Ascending aorta (tissue), 2 donors: ENCODE data around the gene SPON1. TPM values are rescaled to one million over a fixed set of nuclear protein-coding genes. Genes with fewer than 3 reads are reported as not detected.

ENCODE experiments used
- DNase-seq, 2 donors: peaks; one replicate each; pipeline ENCODE4 v3.0.0-alpha.2; 2019; ENCODE audit warnings: low spot score in 2 of 2
- H3K27ac ChIP-seq, 2 donors: fragments of 200-600 bp; sonication (generic); one replicate each; pipeline ENCODE4 v1.5.1; 2016 to 2017; ENCODE audit warnings: mild to moderate bottlenecking in 1 of 2
- H3K27me3 ChIP-seq: fragments of 200-600 bp; sonication (generic); one replicate; pipeline ENCODE4 v1.5.1; 2017
- H3K36me3 ChIP-seq, 2 donors: fragments of 200-600 bp; sonication (generic); one replicate each; pipeline ENCODE4 v1.5.1; 2016
- H3K4me1 ChIP-seq, 2 donors: fragments of 200-600 bp; sonication (generic); one replicate each; pipeline ENCODE4 v1.5.1; 2016 to 2017; ENCODE audit warnings: mild to moderate bottlenecking in 1 of 2
- H3K4me3 ChIP-seq, 2 donors: fragments of 200-600 bp; sonication (generic); one replicate each; pipeline ENCODE4 v1.5.1; 2016 to 2017; ENCODE audit warnings: mild to moderate bottlenecking in 1 of 2
- H3K9me3 ChIP-seq, 2 donors: fragments of 200-600 bp; sonication (generic); one replicate each; pipeline ENCODE4 v1.5.1; 2016
- intact Hi-C: fragments of 100-400 bp; cut with DNase I; formaldehyde crosslinking; loops from one replicate; pipeline ENCODE4 v1.15.1; 2023
- total RNA-seq: library from RNA; depleted of rRNA; stranded (reverse); fragments of >200 nt; gene quantifications from one replicate; pipeline ENCODE4 v1.1.0, GENCODE V29; 2016
- TF ChIP-seq, protein P1 (sequence below), 3 experiments: fragments of 200-600 bp in 2 of 3; fragments of 450-650 bp in 1 of 3; sonication (generic) in 2 of 3; IDR thresholded peaks; one replicate each; pipeline ENCODE4 v1.5.1; 2016 to 2019; ENCODE audit warnings: antibody characterized with exemption in 3 of 3, mild to moderate bottlenecking in 1 of 3, moderate library complexity in 1 of 3

Gene SPON1
- total RNA-seq, 1 donor from 2014 or later = 37.8 TPM

DNA sequence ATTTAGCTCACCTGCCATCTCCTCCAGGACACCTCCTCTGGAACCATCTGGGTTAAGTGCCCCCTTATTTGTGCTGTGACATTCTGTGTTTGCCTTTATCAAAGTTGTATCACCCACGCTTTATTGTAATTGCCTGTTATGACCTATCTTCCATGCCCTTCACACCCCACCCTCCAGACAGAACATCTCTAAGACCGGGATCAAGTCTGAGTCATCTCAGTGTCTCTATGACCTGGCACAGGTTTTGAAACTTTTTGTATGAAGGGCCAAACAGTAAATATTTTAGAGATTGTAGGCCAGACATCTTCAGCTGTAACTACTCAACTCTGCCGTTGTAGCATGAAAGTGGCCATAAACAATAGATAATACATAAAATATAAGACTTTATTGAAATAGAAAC lies 161.8 kb downstream of the SPON1 start:
- H3K4me3 ChIP-seq = no peak overlapping the region
- intact Hi-C loops = no loop called here
- no peak for DNase-seq
- no peaks in the 10 kb centered on the region for H3K27me3 ChIP-seq
- H3K27ac ChIP-seq = no peak overlapping the region
- H3K9me3 ChIP-seq = no peaks in the 10 kb centered on the region
- no peaks in the 10 kb centered on the region for H3K36me3 ChIP-seq
- TF ChIP-seq, protein P1, sequence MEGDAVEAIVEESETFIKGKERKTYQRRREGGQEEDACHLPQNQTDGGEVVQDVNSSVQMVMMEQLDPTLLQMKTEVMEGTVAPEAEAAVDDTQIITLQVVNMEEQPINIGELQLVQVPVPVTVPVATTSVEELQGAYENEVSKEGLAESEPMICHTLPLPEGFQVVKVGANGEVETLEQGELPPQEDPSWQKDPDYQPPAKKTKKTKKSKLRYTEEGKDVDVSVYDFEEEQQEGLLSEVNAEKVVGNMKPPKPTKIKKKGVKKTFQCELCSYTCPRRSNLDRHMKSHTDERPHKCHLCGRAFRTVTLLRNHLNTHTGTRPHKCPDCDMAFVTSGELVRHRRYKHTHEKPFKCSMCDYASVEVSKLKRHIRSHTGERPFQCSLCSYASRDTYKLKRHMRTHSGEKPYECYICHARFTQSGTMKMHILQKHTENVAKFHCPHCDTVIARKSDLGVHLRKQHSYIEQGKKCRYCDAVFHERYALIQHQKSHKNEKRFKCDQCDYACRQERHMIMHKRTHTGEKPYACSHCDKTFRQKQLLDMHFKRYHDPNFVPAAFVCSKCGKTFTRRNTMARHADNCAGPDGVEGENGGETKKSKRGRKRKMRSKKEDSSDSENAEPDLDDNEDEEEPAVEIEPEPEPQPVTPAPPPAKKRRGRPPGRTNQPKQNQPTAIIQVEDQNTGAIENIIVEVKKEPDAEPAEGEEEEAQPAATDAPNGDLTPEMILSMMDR (IDR thresholded peaks at IDR 0.05) = no peak
- H3K4me1 ChIP-seq = no peaks in the 10 kb centered on the region

GRCh38 chr11:14124886-14125285 lies 162.4 kb downstream of the SPON1 start:
- intact Hi-C loops = no loop called here
- H3K9me3 ChIP-seq = no peaks in the 10 kb centered on the region

DNA sequence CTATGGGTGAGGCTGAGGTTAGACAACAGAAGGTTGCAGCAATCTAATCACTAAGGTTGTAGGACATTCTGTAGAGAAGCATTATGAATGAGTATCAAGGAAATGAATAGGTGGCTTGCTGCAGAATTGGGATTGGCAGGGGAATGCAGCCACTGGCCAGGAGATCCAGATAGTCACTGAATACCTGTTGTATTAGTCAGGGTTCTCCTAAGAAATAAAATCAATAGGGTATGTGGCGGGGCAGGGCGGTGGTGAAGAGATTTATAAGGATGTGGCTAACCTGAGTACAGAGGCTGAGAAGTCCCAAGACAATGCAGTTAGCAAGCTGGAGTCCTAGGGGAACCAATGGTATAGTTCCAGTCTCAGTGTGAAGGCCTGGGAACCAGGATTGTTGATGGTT lies 163.0 kb downstream of the SPON1 start:
- Histone ChIP-seq H3K27me3 (no peaks in the 10 kb centered on the region), H3K36me3 (no peaks in the 10 kb centered on the region), H3K4me1 (no peaks in the 10 kb centered on the region), H3K9me3 (no peaks in the 10 kb centered on the region), H3K4me3 (no peak overlapping the region), H3K27ac (no peak overlapping the region)
- intact Hi-C loops = no loop called here
- DNase-seq = no peak
- TF ChIP-seq, protein P1 (IDR thresholded peaks at IDR 0.05) = no peak

More at GRCh38 chr11:14124886-14125285, 162.4 kb downstream of the SPON1 start:
- Histone ChIP-seq H3K27ac (no peak overlapping the region), H3K4me3 (no peak overlapping the region), H3K27me3 (no peaks in the 10 kb centered on the region), H3K4me1 (no peaks in the 10 kb centered on the region), H3K36me3 (no peaks in the 10 kb centered on the region)
- DNase-seq = no peak
- TF ChIP-seq, protein P1 (IDR thresholded peaks at IDR 0.05) = no peak

- Histone ChIP-seq H3K27me3 (no peaks in the 10 kb centered on the region), H3K9me3 (no peaks in the 10 kb centered on the region), H3K27ac (no peak overlapping the region), H3K4me3 (no peak overlapping the region), H3K36me3 (no peaks in the 10 kb centered on the region), H3K4me1 (no peaks in the 10 kb centered on the region)
- DNase-seq = no peak
- TF ChIP-seq, protein P1 (IDR thresholded peaks at IDR 0.05) = no peak
- intact Hi-C loops = no loop called here
These were observed 165.2 kb downstream of the SPON1 start for GRCh38 chr11:14127679-14128078.

DNA sequence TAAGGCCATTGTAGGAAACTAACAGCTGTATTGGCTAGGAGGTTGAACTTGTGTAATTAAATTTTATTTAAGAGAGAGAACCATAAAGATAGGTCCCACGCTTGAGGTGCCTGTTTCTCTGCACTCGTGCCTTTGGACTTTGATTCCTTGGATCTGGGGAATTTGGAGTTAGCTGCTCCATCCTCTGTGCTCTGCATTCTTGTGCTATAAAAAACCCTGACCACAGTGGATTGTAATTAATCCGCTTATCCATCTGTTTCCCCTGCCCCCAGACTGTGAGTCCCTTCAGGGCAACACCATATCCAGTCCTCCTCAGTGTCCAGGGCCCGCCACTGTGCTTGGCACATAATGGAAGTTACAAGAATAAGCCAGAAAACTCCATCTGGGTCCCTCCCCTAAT lies 169.8 kb downstream of the SPON1 start:
- H3K27ac ChIP-seq = no peak overlapping the region
- no peaks in the 10 kb centered on the region for H3K4me1 ChIP-seq
- H3K36me3 ChIP-seq = no peaks in the 10 kb centered on the region
- intact Hi-C loops = no loop called here
- DNase-seq = no peak
- TF ChIP-seq, protein P1 (IDR thresholded peaks at IDR 0.05) = no peak
- no peak overlapping the region for H3K4me3 ChIP-seq
- no peaks in the 10 kb centered on the region for H3K9me3 ChIP-seq
- no peaks in the 10 kb centered on the region for H3K27me3 ChIP-seq

- no peak for DNase-seq
- Histone ChIP-seq H3K4me3 (no peak overlapping the region), H3K27me3 (no peaks in the 10 kb centered on the region), H3K4me1 (no peaks in the 10 kb centered on the region), H3K27ac (no peak overlapping the region), H3K36me3 (no peaks in the 10 kb centered on the region), H3K9me3 (no peaks in the 10 kb centered on the region)
- intact Hi-C loops = no loop called here
- TF ChIP-seq, protein P1 (IDR thresholded peaks at IDR 0.05) = no peak
These were observed 170.9 kb downstream of the SPON1 start for GRCh38 chr11:14133381-14133780.
